Subcutaneous abdominal adipose tissue (tissue), 5 donors: ENCODE data around the gene IGFALS.

Source experiments
- H3K27ac ChIP-seq: one replicate; pipeline ENCODE4 v1.7.0; 2013; ENCODE audit warnings: low read depth, mild to moderate bottlenecking, inconsistent platforms, low read length, moderate library complexity
- H3K27me3 ChIP-seq, 5 donors: one replicate each; pipeline ENCODE4 v1.7.0; 2013; ENCODE audit warnings: low read length in 5 of 5, inconsistent platforms in 1 of 5; ENCODE audit not compliant: control insufficient read depth in 5 of 5, insufficient read depth in 4 of 5
- H3K36me3 ChIP-seq, 5 donors: one replicate each; pipeline ENCODE4 v1.7.0; 2013; ENCODE audit warnings: low read length in 5 of 5; ENCODE audit not compliant: control insufficient read depth in 5 of 5, insufficient read depth in 5 of 5
- H3K4me1 ChIP-seq, 5 donors: one replicate each; pipeline ENCODE4 v1.7.0; 2013; ENCODE audit warnings: low read length in 5 of 5, mild to moderate bottlenecking in 3 of 5, moderate library complexity in 1 of 5; ENCODE audit not compliant: control insufficient read depth in 5 of 5, insufficient read depth in 5 of 5
- H3K4me3 ChIP-seq, 5 donors: one replicate each; pipeline ENCODE4 v1.7.0; 2013; ENCODE audit warnings: low read length in 5 of 5, low read depth in 1 of 5
- H3K9ac ChIP-seq, 5 donors: one replicate each; pipeline ENCODE4 v1.7.0; 2013; ENCODE audit warnings: low read length in 5 of 5, mild to moderate bottlenecking in 4 of 5, moderate library complexity in 3 of 5
- H3K9me3 ChIP-seq, 5 donors: one replicate each; pipeline ENCODE4 v1.7.0; 2013; ENCODE audit warnings: low read length in 5 of 5; ENCODE audit not compliant: control insufficient read depth in 5 of 5
- donor health status: healthy.
- donor health status: healthy.
- donor health status: healthy.
- donor health status: healthy.
- donor health status: healthy.

The IGFALS gene

DNA sequence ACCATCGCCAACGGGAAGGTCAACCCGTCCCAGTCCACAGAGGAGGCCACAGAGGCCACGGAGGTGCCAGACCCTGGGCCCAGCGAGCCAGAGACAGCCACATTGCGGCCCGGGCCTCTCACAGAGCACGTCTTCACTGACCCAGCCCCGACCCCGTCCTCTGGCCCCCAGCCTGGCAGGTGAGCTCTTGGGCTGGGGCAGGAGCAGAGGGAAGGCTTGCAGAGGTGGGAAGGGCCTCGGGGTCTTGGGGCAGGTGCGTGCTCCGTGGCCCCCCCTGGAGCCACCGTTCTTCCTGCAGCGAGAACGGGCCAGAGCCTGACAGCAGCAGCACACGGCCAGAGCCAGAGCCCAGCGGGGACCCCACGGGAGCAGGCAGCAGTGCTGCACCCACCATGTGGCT, 27.3 kb downstream of the IGFALS start:
- Histone ChIP-seq H3K9me3 (no peaks in the 10 kb centered on the region), H3K27ac (no peak overlapping the region), H3K36me3 (peaks cover 0 to 78% (median 71%) of the 10 kb centered on the region in 5 donors), H3K9ac (no peak overlapping the region), H3K4me3 (no peak overlapping the region), H3K4me1 (peaks cover 0 to 14% (median 14%) of the 10 kb centered on the region in 5 donors), H3K27me3 (no peaks in the 10 kb centered on the region)

DNA sequence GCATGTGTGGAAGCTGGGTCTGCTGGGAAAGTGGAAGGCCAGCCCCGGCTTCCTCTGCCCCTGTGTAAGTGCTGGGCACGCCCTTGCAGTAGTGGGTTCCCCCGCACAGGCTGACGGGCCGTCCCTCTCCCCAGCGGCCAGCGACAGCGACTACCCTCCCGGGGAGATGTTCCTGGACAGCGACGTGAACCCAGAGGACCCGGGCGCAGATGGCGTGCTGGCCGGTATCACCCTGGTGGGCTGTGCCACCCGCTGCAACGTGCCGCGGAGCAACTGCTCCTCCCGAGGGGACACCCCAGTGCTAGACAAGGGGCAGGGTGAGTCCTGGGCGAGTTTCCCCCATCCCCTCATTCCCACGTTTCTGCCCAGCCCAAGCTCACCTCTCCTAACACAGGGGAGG, 27.7 kb downstream of the IGFALS start:
- Histone ChIP-seq H3K4me3 (no peak overlapping the region), H3K27me3 (no peaks in the 10 kb centered on the region), H3K9ac (no peak overlapping the region), H3K36me3 (peaks cover 0 to 82% (median 75%) of the 10 kb centered on the region in 5 donors), H3K9me3 (no peaks in the 10 kb centered on the region), H3K27ac (no peak overlapping the region), H3K4me1 (peaks cover 0 to 13% (median 12%) of the 10 kb centered on the region in 5 donors)

DNA sequence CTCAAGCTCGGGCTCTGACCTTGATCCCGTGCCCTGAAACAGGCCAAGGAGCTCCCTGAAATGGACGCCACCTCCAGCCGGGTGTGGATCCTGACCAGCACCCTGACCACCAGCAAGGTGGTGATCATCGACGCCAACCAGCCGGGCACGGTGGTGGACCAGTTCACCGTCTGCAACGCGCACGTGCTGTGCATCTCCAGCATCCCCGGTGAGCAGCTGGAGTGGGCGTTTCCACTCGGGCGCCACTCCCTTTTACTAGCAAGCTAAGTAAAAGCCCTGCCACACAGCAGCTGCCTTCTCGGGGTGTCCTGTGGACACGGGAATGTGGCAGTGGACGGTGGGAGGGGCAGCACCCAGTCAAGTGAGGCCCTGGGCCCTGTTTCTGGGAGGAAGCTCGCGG, 28.5 kb downstream of the IGFALS start:
- H3K27me3 ChIP-seq: no peaks in the 10 kb centered on the region
- H3K4me1 ChIP-seq: peaks cover 0 to 5% (median 3%) of the 10 kb centered on the region in 5 donors
- peaks cover 0 to 91% (median 84%) of the 10 kb centered on the region in 5 donors for H3K36me3 ChIP-seq
- no peak overlapping the region for H3K27ac ChIP-seq
- H3K9me3 ChIP-seq: no peaks in the 10 kb centered on the region
- no peak overlapping the region for H3K4me3 ChIP-seq
- no peak overlapping the region for H3K9ac ChIP-seq

DNA sequence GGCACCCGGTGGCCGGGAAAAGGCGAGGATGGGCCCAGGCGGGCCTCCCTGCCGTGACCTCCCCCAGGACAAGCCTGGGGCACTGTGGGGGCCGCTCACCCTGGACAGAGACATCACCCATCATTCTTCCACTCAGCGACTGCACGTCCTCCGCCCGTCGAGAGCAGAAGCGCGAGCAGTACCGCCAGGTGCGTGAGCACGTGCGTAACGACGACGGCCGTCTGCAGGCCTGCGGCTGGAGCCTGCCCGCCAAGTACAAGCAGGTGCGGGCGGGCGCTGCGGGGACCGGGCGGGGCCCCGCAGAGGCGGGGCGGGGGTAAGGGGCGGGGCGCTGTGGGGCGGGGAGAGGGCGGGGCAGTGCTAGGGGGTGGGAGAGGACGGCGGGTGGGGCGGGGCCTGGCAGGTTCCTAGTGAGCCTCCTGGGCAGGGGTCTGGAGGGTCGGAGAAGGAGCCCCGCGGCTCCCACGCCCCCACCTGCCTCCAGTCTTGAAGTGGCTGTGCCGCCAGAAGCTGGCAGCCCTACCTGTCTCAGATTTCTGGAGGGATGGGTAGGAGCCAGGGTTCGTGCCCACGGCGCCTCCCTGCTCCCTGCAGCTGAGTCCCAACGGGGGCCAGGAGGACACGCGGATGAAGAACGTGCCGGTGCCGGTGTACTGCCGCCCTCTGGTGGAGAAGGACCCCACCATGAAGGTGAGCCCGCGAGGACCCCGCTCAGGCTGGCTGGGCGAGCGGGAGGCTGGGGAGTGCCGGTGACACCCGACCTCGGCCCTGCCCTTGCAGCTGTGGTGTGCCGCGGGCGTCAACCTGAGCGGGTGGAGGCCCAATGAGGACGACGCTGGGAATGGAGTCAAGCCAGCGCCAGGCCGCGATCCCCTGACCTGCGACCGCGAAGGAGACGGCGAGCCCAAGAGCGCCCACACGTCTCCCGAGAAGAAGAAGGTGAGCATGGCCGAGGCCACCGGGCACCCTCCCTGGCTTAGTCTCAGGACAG, 29.7 kb downstream of the IGFALS start:
- Histone ChIP-seq H3K9ac (no peak overlapping the region), H3K36me3 (peaks cover 0 to 97% (median 87%) of the 10 kb centered on the region in 5 donors), H3K27me3 (no peaks in the 10 kb centered on the region), H3K4me1 (no peaks in the 10 kb centered on the region), H3K27ac (no peak overlapping the region), H3K4me3 (no peak overlapping the region), H3K9me3 (no peaks in the 10 kb centered on the region)

DNA sequence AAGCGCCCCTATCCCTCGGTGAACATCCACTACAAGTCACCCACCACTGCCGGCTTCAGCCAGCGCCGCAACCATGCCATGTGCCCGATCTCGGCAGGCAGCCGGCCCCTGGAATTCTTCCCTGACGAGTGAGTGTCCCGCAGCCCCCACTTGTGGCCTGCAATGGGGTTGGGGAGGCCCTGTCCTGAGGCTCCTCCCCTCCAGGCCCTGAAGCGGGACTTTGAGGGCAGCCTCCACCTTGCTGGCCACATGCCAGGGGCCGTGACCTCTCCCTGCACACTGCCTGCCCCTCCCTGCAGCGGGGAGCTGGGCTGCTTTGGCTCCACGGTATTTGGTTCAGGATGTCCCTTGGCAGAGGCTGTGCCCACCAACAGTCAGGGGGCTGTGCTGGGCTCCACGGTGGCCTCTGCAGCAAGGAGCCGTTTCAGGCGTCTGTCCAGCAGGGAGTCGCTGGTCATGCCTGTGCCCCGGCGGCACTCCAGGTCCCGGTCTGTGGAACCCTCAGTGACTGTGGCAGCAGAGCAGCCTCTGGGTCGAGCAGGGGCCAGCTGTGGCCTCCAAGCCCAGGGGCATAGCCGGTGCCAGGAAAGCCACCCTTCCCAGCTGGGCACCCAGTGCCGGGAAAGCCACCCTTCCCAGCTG, 30.5 kb downstream of the IGFALS start:
- H3K9ac ChIP-seq: no peak overlapping the region
- H3K36me3 ChIP-seq: peaks cover 0 to 97% (median 87%) of the 10 kb centered on the region in 5 donors
- no peaks in the 10 kb centered on the region for H3K4me1 ChIP-seq
- H3K9me3 ChIP-seq: no peaks in the 10 kb centered on the region
- no peak overlapping the region for H3K4me3 ChIP-seq
- H3K27ac ChIP-seq: no peak overlapping the region
- H3K27me3 ChIP-seq: no peaks in the 10 kb centered on the region

DNA sequence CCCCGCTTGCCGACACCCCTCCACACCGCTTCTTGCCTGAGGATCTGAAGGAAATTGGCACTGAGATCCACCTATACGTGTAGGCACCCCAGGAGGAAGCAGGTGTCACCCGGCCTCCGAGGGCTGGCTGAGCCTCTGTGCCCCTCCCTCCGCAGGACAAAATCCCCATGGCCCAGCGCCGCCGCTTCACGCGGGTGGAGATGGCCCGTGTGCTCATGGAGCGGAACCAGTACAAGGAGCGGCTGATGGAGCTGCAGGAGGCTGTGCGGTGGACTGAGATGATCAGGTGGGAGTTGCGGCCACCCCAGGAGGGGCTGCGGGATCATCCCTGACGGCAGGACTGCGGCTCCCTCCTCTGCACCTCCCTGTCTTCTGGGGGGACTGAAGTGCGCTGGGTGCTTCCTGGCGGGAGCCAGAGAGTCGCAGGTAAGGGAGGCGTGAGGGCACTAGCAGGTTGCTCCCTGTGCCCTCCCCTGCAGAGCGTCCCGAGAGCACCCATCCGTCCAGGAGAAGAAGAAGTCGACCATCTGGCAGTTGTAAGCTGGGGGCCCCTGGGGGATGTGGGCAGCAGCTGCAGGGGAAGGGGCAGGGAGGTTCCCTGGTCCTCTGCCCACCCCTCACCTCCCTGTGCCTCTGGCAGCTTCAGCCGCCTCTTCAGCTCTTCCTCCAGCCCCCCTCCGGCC, 31.2 kb downstream of the IGFALS start:
- H3K9ac ChIP-seq: no peak overlapping the region
- no peaks in the 10 kb centered on the region for H3K27me3 ChIP-seq
- H3K27ac ChIP-seq: no peak overlapping the region
- no peaks in the 10 kb centered on the region for H3K9me3 ChIP-seq
- peaks cover 0 to 97% (median 87%) of the 10 kb centered on the region in 5 donors for H3K36me3 ChIP-seq
- H3K4me3 ChIP-seq: no peak overlapping the region
- H3K4me1 ChIP-seq: no peaks in the 10 kb centered on the region

DNA sequence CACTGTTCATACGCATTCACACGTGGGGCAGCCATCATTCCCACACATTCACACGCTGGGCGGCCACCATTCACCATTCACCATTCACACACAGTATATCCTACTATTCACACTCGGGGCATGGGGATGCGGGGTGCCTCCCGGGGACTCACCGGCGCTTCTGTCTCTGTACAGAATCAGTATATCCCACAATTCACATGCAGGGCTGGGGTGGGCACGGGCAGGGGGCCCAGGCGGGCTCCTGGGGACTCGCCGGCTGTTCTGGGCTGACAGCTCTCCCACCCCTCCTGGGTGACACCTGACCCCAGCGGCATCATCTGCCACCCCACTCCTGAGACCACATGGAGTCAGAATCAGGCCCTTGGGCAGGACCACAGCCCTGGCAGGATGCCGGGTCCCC, 31.8 kb downstream of the IGFALS start:
- Histone ChIP-seq H3K9me3 (no peaks in the 10 kb centered on the region), H3K27me3 (no peaks in the 10 kb centered on the region), H3K4me3 (no peak overlapping the region), H3K4me1 (no peaks in the 10 kb centered on the region), H3K9ac (no peak overlapping the region), H3K27ac (no peak overlapping the region), H3K36me3 (peaks cover 0 to 94% (median 83%) of the 10 kb centered on the region in 5 donors)

DNA sequence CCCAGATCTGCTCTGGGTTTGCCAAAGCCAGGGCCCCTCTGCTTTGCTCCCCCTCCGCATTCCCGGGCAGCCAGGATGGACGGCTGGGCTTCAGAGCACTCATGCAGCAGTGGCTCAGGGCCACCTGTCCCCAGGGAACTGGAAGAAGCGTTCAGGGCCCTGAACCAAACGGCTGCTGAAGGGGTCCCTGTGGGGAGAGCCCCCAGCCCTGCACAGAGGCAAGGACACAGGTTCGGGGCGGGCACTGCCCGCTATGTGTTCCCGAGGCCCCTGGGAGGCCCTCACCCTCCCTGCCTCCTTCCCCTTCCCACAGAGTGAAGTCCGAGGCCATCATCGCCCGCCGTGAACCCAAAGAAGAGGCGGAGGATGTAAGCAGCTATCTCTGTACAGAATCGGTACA, 32.6 kb downstream of the IGFALS start:
- no peaks in the 10 kb centered on the region for H3K4me1 ChIP-seq
- no peaks in the 10 kb centered on the region for H3K27me3 ChIP-seq
- no peak overlapping the region for H3K27ac ChIP-seq
- H3K9ac ChIP-seq: no peak overlapping the region
- H3K36me3 ChIP-seq: peaks cover 0 to 90% (median 78%) of the 10 kb centered on the region in 5 donors
- no peak overlapping the region for H3K4me3 ChIP-seq
- no peaks in the 10 kb centered on the region for H3K9me3 ChIP-seq

DNA sequence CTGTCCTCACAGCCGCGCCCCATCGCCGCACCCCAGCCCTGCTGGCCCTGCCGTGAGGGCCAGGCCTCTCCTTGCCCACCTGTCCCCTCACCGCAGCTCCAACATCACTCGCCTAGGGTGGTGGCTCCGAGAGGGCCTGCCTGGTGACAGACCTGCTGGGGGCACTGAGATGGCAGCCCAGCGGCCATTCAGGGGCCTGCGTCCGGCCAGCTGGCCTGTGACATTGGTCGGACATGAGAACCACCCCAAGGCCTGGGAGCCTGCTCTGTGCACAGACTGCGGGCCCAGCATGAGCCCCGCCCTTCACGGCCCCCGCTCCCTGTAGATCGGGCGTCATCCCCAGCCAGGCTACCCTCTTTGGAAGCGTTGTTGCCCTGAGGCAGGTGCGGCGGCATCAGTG, 34.0 kb downstream of the IGFALS start:
- peaks cover 0 to 89% (median 69%) of the 10 kb centered on the region in 5 donors for H3K36me3 ChIP-seq

More for the DNA sequence above, 34.0 kb downstream of the IGFALS start:
- no peaks in the 10 kb centered on the region for H3K27me3 ChIP-seq
- no peak overlapping the region for H3K27ac ChIP-seq
- H3K4me3 ChIP-seq: no peak overlapping the region
- no peak overlapping the region for H3K9ac ChIP-seq
- no peaks in the 10 kb centered on the region for H3K4me1 ChIP-seq
- H3K9me3 ChIP-seq: no peaks in the 10 kb centered on the region
